ENCODE data around the gene ABCG1.

DNA sequence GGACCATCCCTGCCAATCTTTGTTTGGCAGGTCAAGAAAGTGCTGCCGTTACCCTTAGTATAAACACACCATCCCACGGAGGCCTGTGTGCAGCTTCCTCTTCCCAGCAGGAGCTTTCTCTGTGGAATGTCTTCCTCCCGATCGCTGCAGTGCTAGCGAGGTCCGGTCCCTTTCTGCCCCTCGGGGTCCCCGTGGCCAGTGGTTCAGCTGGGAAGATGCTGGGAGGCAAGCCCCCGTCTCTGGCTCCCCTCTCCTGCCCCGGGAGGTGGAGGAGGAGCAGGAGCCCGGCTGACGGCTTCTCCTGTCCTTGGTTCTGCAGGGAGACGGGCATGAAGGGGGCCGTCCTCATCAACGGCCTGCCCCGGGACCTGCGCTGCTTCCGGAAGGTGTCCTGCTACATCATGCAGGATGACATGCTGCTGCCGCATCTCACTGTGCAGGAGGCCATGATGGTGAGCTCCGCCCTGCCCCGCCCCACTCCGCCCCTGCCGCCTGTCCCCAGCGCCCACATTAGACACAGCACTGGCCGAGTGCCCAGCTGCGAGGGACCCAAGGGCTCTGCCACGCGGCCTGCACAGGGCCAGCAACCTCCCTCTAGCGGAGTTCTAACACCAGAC, 54.2 kb downstream of the ABCG1 start:
- TF ChIP-seq ZNF384 (IDR thresholded peaks at IDR 0.05) = no peak
- no peak for TF ChIP-seq FOXK2 (IDR thresholded peaks at IDR 0.05)

Data from HEK293T (cell line).